22Rv1 (cell line): ENCODE results near the gene UPF1.

Source experiments
- CTCF ChIP-seq: fragments of 450-650 bp; IDR thresholded peaks from 2 replicates; pipeline ENCODE4 v1.5.1; 2017; ENCODE audit warnings: mild to moderate bottlenecking
- ZFX ChIP-seq: fragments of 450-650 bp; IDR thresholded peaks from 2 replicates; pipeline ENCODE4 v1.6.1; 2017; ENCODE audit warnings: antibody characterized with exemption, borderline replicate concordance

DNA sequence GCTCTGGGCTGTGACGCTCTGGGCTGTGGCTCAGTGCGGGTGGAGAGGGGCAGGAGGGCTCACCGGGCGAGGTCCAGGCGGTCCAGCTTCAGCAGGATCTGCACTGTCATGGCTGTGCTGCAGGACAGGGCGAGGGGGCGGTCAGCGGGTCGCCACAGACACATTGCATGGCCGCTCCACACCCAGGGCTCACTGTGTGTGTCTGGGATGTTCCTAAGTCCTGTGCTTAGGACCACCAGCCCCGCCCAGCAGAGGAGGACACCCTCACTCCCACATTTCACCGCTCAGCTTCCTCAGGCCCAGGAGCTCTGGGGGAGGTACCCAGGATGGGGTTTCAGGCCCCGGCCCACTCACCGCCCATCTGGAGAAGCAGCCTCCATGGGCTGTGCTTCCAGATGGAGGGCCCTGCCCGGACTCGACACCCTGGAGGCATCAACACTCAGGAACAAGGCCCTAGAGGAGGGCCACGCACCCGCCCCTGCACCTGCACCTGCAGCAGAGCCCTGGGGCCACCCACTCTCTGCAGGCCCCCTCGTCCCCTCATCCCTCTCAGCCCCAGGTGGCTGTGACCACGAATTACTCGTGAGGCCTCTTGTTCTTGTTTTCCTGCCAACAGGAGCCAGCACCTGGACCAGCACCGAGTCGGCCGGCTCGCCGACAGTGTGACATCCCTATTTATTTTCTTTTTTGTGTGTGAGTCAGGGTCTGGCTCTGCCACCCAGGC is 73.9 kb downstream of the UPF1 start:
- no peak for TF ChIP-seq CTCF
- TF ChIP-seq ZFX, result no peak
